T-helper 1 cell treated with Interleukin-12 subunit alpha and Interleukin-12 subunit beta and Interleukin-4 antibody, amounts not matched to agents 30 μg/mL and 1 μg/mL, for 36 hours (primary cell): ENCODE measurements around the gene VPS13D.

Source experiments
- H3K27ac Mint-ChIP-seq: one replicate; pipeline ENCODE4 v1.8.0; 2021; ENCODE audit warnings: mild to moderate bottlenecking, mixed read lengths
- H3K27me3 Mint-ChIP-seq: one replicate; pipeline ENCODE4 v1.8.0; 2021; ENCODE audit warnings: low read depth, mixed read lengths
- H3K36me3 Mint-ChIP-seq: one replicate; pipeline ENCODE4 v1.8.0; 2021; ENCODE audit warnings: low read depth, mixed read lengths
- H3K4me1 Mint-ChIP-seq: one replicate; pipeline ENCODE4 v1.8.0; 2021; ENCODE audit warnings: low read depth, mixed read lengths
- H3K4me3 Mint-ChIP-seq: one replicate; pipeline ENCODE4 v1.8.0; 2021; ENCODE audit warnings: mild to moderate bottlenecking, moderate library complexity, mixed read lengths
- H3K9me3 Mint-ChIP-seq: one replicate; pipeline ENCODE4 v1.8.0; 2021; ENCODE audit warnings: mixed read lengths

VPS13D gene

DNA sequence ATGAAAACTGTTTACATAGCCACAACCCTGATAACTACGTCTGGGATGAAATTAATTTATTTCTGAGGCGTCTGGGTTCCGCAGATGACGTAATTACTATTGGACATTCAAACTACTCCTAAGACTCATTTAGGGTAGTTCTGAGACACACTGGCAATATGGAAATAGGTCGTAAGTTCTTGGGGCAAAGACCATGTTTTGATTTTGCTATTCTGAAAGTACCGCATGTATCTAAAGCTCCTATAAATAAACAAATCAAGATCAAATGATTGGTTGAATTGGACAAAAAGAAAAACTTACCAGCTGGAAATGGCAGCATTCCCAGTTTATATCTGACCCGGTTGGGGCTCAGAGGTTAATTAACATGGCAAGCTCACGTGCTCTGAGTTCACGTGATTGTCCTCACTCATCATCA, 313.9 kb downstream of the VPS13D start:
- H3K9me3 Mint-ChIP-seq, result no peaks in the 10 kb centered on the region
- H3K4me1 Mint-ChIP-seq, result peaks cover 1% of the 10 kb centered on the region
- H3K27me3 Mint-ChIP-seq, result peaks cover 18% of the 10 kb centered on the region
- no peak overlapping the region for H3K4me3 Mint-ChIP-seq
- no peaks in the 10 kb centered on the region for H3K36me3 Mint-ChIP-seq
- no peak overlapping the region for H3K27ac Mint-ChIP-seq

GRCh38 chr1:12544357-12544756, 314.5 kb downstream of the VPS13D start:
- peaks cover 1% of the 10 kb centered on the region for H3K4me1 Mint-ChIP-seq
- H3K4me3 Mint-ChIP-seq, result no peak overlapping the region
- H3K27me3 Mint-ChIP-seq, result peaks cover 18% of the 10 kb centered on the region
- no peak overlapping the region for H3K27ac Mint-ChIP-seq
- H3K9me3 Mint-ChIP-seq, result no peaks in the 10 kb centered on the region
- H3K36me3 Mint-ChIP-seq, result no peaks in the 10 kb centered on the region

DNA sequence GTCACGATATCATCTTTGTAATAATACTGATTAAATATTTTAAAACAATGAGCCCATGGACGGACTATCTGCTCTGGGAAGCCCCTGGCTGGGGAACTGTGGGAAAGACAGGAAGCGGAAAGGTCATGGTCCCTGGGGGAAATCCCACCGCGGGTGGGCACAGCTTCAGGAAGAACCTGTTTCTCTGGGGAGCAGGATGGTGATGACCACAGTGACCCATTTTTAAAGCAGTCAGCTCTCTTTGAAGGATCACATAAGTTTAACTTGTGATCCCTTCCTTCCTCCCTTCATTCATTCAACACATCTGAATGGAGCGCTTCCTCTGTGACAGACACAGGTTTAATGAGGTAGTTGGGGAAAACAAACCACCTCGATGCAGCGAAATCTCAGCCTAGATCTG, 315.2 kb downstream of the VPS13D start:
- no peak overlapping the region for H3K4me3 Mint-ChIP-seq
- H3K27ac Mint-ChIP-seq, result no peak overlapping the region
- H3K9me3 Mint-ChIP-seq, result no peaks in the 10 kb centered on the region
- H3K4me1 Mint-ChIP-seq, result peaks cover 1% of the 10 kb centered on the region
- no peaks in the 10 kb centered on the region for H3K36me3 Mint-ChIP-seq
- H3K27me3 Mint-ChIP-seq, result peaks cover 18% of the 10 kb centered on the region

DNA sequence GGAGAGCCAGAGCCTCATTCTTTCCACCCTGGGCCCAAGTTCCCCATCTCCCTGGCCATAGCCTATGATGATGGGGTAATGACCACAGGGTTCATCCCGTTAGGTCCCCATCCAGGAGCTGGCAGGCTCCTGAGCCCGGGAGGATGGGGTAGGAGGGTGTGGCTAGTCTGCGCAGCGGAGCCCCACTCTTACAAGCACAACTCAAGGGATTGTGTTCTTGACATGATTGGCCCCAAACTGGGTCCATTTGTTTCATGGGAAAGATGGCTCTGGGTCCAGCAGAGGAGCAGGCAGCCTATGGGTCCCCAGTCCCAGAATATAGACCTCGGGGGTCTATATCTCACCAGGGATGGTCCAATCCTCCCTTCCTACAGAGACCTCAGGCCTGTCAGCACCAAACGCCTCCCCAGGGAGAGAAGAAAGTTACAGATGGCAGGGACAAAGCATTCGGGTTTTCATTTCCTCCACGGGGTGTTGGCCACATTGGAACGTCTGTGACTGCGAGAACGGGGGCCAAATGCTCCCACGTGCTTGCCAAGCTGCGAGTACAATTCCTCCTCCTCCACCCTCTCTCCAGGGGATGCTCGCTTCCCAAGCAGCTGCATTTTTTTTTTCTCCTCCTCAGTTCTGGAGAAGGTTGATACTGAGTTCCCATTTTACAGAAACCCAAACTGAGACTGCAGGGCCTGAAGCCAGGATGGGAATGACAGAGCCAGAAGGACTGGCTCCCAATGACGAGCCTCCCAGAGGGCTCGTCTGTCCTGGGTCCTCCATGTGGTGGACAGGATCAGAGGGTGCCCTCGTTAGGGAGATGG, 317.1 kb downstream of the VPS13D start:
- no peak overlapping the region for H3K27ac Mint-ChIP-seq
- no peaks in the 10 kb centered on the region for H3K36me3 Mint-ChIP-seq
- H3K27me3 Mint-ChIP-seq, result peaks cover 18% of the 10 kb centered on the region
- peaks cover 1% of the 10 kb centered on the region for H3K4me1 Mint-ChIP-seq
- no peak overlapping the region for H3K4me3 Mint-ChIP-seq
- no peaks in the 10 kb centered on the region for H3K9me3 Mint-ChIP-seq

GRCh38 chr1:12547586-12548225, 317.9 kb downstream of the VPS13D start:
- no peak overlapping the region for H3K27ac Mint-ChIP-seq
- peaks cover 1% of the 10 kb centered on the region for H3K4me1 Mint-ChIP-seq
- H3K27me3 Mint-ChIP-seq, result peaks cover 18% of the 10 kb centered on the region
- no peaks in the 10 kb centered on the region for H3K9me3 Mint-ChIP-seq
- no peaks in the 10 kb centered on the region for H3K36me3 Mint-ChIP-seq
- H3K4me3 Mint-ChIP-seq, result no peak overlapping the region

DNA sequence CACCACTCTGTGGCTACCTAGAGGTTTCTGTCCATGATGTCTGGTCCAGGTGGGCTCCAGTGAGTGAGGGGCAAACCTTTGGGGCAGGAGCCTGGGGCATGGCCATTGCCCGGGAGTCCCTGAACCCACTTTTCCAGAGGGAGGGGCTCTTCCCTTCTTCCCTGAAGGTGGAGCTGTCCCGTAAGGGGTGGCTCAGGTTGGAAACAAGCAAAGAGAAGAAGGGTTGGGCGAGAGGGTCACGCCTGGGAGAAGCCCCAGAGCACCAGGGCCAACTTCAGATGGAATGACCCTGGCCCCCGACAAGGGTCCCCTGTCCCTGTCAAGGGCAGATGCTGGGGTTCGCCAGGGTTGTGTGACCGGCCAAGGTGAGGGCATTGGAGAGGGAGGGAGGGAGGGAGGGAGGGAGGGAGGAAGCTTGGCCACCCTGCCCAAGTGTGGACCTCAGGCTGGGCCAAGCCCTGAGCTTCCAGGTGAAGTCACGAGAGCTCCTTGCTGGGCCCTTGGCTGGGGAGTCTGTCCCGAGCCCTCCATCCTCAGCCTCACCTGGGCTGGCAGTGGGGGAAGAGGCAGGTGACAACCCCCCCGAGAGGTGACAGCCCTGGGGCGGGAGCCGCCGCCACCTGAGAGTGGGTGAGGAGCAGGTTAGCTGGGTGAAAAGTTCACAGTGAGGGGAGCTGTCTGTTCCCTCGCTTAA, 318.6 kb downstream of the VPS13D start:
- peaks cover 1% of the 10 kb centered on the region for H3K4me1 Mint-ChIP-seq
- H3K4me3 Mint-ChIP-seq, result no peak overlapping the region
- no peaks in the 10 kb centered on the region for H3K36me3 Mint-ChIP-seq
- H3K27me3 Mint-ChIP-seq, result peaks cover 11% of the 10 kb centered on the region
- H3K9me3 Mint-ChIP-seq, result no peaks in the 10 kb centered on the region
- no peak overlapping the region for H3K27ac Mint-ChIP-seq

DNA sequence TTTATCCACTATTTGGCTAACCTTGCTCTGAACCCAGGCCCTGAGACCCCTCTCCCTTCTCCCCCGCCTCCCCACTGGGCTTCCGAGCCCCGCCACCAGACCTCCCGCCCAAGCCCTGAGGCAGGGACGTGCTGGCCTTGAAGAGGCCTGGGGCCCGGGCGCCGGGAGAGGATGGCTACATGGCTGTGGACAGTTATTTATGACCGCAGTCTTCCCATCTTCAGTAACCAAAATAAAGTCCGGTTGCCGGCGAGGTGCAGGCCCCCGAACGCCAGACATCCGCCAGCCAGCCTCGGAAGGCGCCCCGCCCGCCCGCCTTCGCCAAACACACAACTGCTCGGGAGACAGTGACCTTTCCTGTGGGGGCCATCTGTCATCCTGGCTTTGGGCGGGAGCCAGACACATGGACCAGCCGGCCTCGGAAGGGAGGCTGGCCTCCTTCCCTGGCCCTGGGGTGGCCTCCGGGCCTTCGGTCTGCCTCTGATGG, 319.2 kb downstream of the VPS13D start:
- no peaks in the 10 kb centered on the region for H3K36me3 Mint-ChIP-seq

GRCh38 chr1:12549460-12550349, 319.9 kb downstream of the VPS13D start:
- H3K27ac Mint-ChIP-seq, result no peak overlapping the region

More for the DNA sequence above, 319.2 kb downstream of the VPS13D start:
- Mint-ChIP-seq H3K4me3 (no peak overlapping the region), H3K4me1 (peaks cover 1% of the 10 kb centered on the region), H3K27ac (no peak overlapping the region), H3K9me3 (no peaks in the 10 kb centered on the region), H3K27me3 (peaks cover 6% of the 10 kb centered on the region)

GRCh38 chr1:12551584-12551983, 321.8 kb downstream of the VPS13D start:
- Mint-ChIP-seq H3K27ac (no peak overlapping the region), H3K9me3 (no peaks in the 10 kb centered on the region), H3K4me3 (no peak overlapping the region), H3K36me3 (no peaks in the 10 kb centered on the region), H3K4me1 (no peaks in the 10 kb centered on the region), H3K27me3 (no peaks in the 10 kb centered on the region)

More at GRCh38 chr1:12549460-12550349, 319.9 kb downstream of the VPS13D start:
- Mint-ChIP-seq H3K4me1 (peaks cover 1% of the 10 kb centered on the region), H3K27me3 (no peaks in the 10 kb centered on the region), H3K36me3 (no peaks in the 10 kb centered on the region), H3K9me3 (no peaks in the 10 kb centered on the region), H3K4me3 (no peak overlapping the region)

- Mint-ChIP-seq H3K4me1 (no peaks in the 10 kb centered on the region), H3K4me3 (no peak overlapping the region), H3K27ac (no peak overlapping the region), H3K27me3 (no peaks in the 10 kb centered on the region), H3K36me3 (no peaks in the 10 kb centered on the region), H3K9me3 (no peaks in the 10 kb centered on the region)
Measured at GRCh38 chr1:12552111-12552888, 322.5 kb downstream of the VPS13D start.

GRCh38 chr1:12552951-12553921, 323.4 kb downstream of the VPS13D start:
- H3K27ac Mint-ChIP-seq, result no peak overlapping the region
- H3K27me3 Mint-ChIP-seq, result no peaks in the 10 kb centered on the region
- H3K9me3 Mint-ChIP-seq, result no peaks in the 10 kb centered on the region
- no peaks in the 10 kb centered on the region for H3K4me1 Mint-ChIP-seq
- H3K4me3 Mint-ChIP-seq, result no peak overlapping the region
- H3K36me3 Mint-ChIP-seq, result no peaks in the 10 kb centered on the region

DNA sequence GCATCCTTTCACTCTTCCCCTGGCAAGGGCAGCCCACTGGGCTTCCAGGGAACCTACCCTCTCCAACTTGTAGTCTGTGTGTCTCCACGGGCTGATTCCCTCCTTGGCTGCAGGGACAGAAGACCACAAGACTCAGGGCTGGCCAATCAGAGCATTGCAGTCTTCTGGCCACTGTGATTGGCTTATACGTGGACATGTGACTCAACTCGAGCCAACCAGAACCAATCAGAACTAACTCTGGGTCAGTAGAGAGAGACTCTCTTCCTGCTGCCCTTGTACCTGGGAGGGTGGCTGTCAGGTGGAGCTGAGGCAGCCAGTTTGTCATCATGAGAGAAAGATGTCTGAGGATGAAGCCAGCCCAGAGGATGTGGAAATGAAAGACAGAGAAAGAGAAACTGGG, 324.1 kb downstream of the VPS13D start:
- Mint-ChIP-seq H3K4me1 (no peaks in the 10 kb centered on the region), H3K4me3 (no peak overlapping the region), H3K27me3 (no peaks in the 10 kb centered on the region), H3K27ac (no peak overlapping the region), H3K36me3 (no peaks in the 10 kb centered on the region), H3K9me3 (no peaks in the 10 kb centered on the region)
